ENCODE data around the gene MGAM2.

The MGAM2 gene

GRCh38 chr7:142123184-142123583, 11.7 kb downstream of the MGAM2 start:
- DNase-seq = no peak

- DNase-seq = no peak
Observed at GRCh38 chr7:142125256-142125955, 13.9 kb downstream of the MGAM2 start.

- no peak for DNase-seq
Observed at GRCh38 chr7:142130267-142130666, 18.7 kb downstream of the MGAM2 start.

- no peak for DNase-seq
Observed at GRCh38 chr7:142131439-142132185, 20.1 kb downstream of the MGAM2 start.

GRCh38 chr7:142133731-142134148, 22.2 kb downstream of the MGAM2 start:
- DNase-seq = no peak

GRCh38 chr7:142134909-142135308, 23.4 kb downstream of the MGAM2 start:
- no peak for DNase-seq

GRCh38 chr7:142138996-142139395, 27.5 kb downstream of the MGAM2 start:
- DNase-seq = no peak

- no peak for DNase-seq
Observed at GRCh38 chr7:142139597-142140400, 28.3 kb downstream of the MGAM2 start.

GRCh38 chr7:142140401-142140959, 29.0 kb downstream of the MGAM2 start:
- DNase-seq = no peak

GRCh38 chr7:142142702-142143101, 31.2 kb downstream of the MGAM2 start:
- DNase-seq = no peak

- no peak for DNase-seq
Observed at GRCh38 chr7:142146124-142146523, 34.6 kb downstream of the MGAM2 start.

GRCh38 chr7:142150356-142150755, 38.8 kb downstream of the MGAM2 start:
- DNase-seq = no peak

- no peak for DNase-seq
Observed at GRCh38 chr7:142150869-142151268, 39.4 kb downstream of the MGAM2 start.

- DNase-seq = no peak
Observed at GRCh38 chr7:142152076-142152475, 40.6 kb downstream of the MGAM2 start.

- no peak for DNase-seq
Observed at GRCh38 chr7:142153400-142153799, 41.9 kb downstream of the MGAM2 start.

- DNase-seq = peak; percentile 19
Observed at GRCh38 chr7:142158736-142159496, 47.4 kb downstream of the MGAM2 start.

- DNase-seq = no peak
Observed at GRCh38 chr7:142161921-142162320, 50.4 kb downstream of the MGAM2 start.

GRCh38 chr7:142168746-142169145, 57.2 kb downstream of the MGAM2 start:
- DNase-seq = no peak

GRCh38 chr7:142172932-142173331, 61.4 kb downstream of the MGAM2 start:
- no peak for DNase-seq

- no peak for DNase-seq
Observed at GRCh38 chr7:142174441-142174840, 62.9 kb downstream of the MGAM2 start.

- no peak for DNase-seq
Observed at GRCh38 chr7:142175594-142175993, 64.1 kb downstream of the MGAM2 start.

- no peak for DNase-seq
Observed at GRCh38 chr7:142176901-142177300, 65.4 kb downstream of the MGAM2 start.

GRCh38 chr7:142177869-142178268, 66.4 kb downstream of the MGAM2 start:
- DNase-seq = no peak

Measured in NCI-H1105 treated with DMSO at 0.1 percent for 48 hours (cell line).